Activated naive CD8-positive, alpha-beta T cell treated with anti-CD3 and anti-CD28 coated beads, Interleukin-2, amount 50 U/mL, for 16 hours (primary cell): ENCODE measurements around the gene MINDY4.

ENCODE experiments used
- DNase-seq: peaks from one replicate; pipeline ENCODE4 v3.0.0-alpha.2; 2020; ENCODE audit warnings: low read depth, low spot score

Gene MINDY4

GRCh38 chr7:30771174-30771879 is at the start of gene MINDY4:
TSS of gene MINDY4 (plus strand) at chr7:30771417. CDS start at chr7:30771494, 77 bp downstream.
- peak; percentile 29 for DNase-seq

GRCh38 chr7:30722187-30722586 is 49.0 kb upstream of the MINDY4 start:
- no peak for DNase-seq

- DNase-seq = no peak
Observed at GRCh38 chr7:30722671-30723070, 48.5 kb upstream of the MINDY4 start.

DNA sequence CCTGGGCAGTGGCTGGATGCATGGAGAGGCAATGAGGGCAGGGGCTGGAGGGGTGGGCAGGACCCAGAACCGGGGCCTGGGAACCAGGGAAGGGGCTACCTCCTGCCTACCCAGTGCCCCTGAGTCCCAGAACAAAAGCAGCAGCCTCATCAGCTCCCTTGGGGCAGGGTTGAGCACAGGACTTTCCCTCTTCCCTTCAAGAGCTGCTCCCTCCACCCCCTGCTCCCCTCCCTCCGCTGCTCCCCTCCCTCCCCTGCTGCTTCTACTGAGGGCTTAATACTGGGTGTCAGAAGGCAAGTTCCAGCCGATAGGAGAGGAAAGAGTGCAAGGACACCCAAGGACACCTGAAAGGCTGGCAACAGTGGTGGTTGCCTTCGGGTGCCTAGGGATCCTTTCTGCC is 47.4 kb upstream of the MINDY4 start:
- no peak for DNase-seq

DNA sequence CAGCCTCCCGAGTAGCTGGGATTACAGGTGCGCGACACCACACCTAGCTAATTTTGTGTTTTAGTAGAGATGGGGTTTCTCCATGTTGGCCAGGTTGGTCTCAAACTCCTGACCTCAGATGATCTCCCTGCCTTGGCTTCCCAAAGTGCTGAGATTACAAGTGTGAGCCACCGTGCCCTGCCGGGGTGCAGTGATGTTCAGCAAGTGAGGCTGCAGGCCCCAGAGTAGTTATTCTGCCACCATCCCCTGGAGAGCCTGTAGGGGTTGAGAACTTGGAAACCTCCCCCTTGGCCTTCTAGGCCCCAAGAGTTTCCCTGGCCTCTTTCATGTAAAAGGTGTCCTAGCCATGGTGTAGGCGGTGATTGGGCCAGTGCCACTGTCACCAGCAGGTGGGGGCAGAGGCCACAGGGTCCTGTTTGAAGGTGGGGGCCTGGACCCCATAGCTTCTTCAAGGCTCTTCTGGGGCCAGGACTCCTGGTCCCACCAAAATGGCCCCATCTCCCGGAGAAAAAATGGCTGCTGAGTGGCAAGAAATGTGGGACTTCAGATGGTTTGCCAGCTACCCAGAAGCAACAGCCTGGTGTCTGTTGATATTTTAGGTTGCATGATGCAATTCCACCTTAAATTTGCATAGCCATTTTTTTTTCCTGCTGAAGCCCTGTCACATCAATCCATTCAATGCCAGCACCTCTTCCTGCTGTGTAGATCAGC is 44.8 kb upstream of the MINDY4 start:
- no peak for DNase-seq

DNA sequence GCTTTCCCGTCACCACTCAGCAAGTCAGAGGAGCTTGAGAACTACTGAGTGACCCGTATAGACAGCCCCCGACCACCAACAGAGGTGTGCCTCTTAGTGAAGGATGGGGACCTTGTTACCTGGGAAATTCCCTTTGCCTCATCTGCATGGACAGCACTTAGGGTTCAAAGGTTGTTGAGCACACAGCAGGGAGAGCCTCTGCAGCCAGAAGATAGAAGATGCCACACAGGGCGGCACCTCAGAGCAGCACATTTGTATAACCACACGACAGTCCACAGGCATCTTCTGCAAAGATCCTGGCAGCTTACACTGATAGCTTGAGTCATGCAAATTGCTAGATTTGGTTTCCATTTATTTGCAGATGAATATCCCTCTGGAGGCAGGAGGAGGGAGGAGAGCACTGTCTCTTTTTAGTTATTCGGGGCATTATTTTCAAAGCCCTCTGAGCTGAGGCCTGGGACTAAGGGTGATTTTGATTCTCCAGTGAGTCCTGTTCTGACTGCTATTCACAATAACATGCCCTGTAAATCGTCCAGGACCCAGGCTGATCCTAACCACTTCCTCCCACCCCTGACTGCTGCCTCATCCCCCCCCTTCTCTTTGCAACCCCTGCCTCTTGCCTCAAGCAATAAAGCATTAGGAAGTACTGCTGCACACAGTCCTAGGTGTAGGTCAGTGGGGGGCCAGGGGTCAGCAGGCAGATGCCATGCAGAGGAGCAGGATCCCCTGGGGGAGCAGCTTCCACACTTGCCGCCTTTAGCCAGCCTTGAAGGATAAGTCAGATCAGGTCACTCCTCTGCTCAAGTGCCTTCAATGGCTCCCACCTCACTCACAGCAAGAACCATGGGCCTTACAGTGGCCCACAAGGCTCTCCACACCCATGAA is 43.9 kb upstream of the MINDY4 start:
- DNase-seq = no peak

DNA sequence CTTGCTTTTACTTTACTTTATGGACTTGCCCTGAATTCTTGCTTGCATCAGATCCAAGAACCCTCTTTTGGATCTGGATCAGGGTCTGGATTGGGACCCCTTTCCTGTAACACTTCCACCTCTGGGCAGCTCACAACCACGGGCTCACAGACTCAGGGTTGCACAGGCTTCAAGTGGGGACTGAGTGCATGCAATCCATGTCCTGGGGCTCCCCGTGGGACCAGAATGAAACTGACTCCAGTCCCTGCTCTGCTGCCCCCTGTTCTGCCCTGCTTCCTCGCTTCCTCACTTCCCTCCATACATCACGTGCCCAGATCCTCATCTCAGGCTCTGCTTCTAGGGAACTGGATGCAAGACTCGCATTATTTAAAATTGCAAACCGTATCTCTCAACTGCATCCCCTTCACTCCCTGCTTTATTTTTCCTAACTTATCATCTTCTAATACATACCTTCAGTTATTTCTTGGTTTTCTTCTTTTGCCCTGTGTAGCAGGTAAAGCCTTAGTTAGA is 42.6 kb upstream of the MINDY4 start:
- DNase-seq = no peak

DNA sequence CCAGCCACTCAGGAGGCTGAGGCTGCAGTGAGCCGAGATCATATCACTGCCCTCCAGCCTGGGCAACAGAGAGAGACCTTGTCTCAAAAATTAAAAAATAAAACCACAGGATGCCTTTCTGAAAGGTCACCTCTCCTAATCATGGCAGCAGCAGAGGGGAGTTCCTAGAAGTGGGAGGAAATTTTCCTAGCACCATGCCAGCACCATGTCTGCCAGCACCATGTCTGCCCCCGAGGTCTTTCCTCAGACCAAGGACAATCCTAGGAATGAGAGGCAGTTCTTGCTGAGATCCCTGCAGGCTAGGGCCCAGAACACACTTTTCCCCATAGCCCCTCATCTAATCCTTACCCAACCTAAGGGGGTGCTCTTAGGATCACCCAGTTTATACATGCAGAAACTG is 41.6 kb upstream of the MINDY4 start:
- DNase-seq = no peak

- no peak for DNase-seq
Observed at GRCh38 chr7:30730097-30730496, 41.1 kb upstream of the MINDY4 start.

DNA sequence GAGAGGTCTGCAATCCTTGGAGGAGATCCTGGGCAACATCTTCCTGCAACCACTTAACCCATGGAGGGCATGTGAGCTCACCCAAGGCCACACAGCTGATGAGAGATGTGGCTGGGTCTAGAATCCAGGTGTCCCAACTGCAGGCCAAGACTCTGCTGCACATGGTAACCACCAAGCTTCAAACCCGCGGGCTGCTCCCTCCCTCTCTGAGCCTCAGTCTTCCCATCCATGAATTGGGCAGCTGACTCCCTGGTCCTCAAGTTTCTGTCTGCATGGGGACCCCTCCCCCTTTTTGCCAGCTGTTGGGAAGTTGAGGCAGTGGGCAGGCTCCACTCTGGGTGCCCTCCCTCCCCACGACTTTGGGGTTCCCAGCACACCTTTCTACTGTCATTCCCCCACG is 40.2 kb upstream of the MINDY4 start:
- no peak for DNase-seq

GRCh38 chr7:30731581-30731980 is 39.6 kb upstream of the MINDY4 start:
- DNase-seq = no peak

GRCh38 chr7:30732606-30733005 is 38.6 kb upstream of the MINDY4 start:
- DNase-seq = no peak

- DNase-seq = no peak
Observed at GRCh38 chr7:30733216-30733615, 38.0 kb upstream of the MINDY4 start.

DNA sequence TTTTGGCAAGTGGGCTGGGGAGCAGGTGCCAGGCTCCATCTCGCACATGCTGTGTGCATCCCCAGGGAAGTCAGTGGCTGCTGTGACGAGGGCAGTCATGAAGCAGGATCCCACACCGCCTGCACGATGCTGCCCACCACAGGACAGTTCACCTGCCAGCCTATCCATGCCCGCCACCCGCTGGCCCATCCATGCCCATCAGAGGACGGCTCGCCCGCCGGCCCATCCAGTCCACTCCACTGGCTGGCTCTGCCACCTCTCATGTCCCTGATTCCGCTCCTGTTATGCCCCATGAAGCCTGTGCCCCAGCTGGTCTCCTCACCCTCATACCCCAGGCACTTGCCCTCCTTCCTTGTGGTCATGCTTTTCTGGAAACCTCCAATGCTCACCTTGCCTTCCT is 37.5 kb upstream of the MINDY4 start:
- no peak for DNase-seq

- DNase-seq = no peak
Observed at GRCh38 chr7:30734497-30734896, 36.7 kb upstream of the MINDY4 start.

DNA sequence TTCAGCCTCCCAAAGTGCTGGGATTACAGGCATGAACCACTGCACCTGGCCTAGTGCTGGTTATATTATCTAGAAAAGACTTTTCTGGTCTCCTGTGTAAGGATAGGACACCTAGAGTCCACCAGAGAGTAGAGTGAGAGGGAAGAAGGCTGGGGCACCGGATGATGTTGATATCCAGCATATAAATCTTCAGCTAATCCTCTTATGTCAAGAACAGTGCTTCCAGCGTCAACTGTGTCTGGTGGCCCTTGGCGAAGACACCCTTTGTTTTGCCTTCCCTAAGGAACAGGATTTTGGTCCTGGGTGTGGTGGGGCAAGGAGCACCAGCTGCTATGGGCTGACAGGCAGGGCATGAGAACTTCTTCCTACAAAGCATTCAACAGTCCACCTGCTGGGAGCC is 35.6 kb upstream of the MINDY4 start:
- DNase-seq = no peak

- DNase-seq = no peak
Observed at GRCh38 chr7:30736291-30736690, 34.9 kb upstream of the MINDY4 start.

GRCh38 chr7:30738026-30738915 is 32.9 kb upstream of the MINDY4 start:
- DNase-seq = no peak

DNA sequence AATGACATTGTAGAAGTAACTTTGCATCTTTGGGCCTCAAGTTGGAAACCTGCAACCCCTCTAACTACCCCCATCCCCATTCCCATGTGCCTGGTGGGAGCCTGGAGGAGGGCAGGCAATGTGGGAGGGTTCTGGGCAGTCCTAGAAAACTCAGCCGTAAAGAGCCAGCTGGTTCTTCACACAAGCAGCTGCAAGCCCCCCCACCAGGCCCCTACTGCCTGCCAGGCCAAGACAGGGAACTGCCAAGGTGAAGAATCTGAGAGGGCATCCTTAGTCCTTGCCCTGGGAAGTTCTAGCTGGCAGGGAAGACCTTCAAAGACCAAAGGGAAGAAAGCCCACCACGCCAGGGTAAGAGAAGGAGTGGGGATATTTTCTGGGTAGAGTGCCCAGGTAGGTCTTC is 31.5 kb upstream of the MINDY4 start:
- DNase-seq = no peak

- peak; percentile 54 for DNase-seq
Observed at GRCh38 chr7:30740417-30741181, 30.6 kb upstream of the MINDY4 start.
